CD4-positive, alpha-beta T cell treated with Interleukin-17A for 4 hours (primary cell): ENCODE measurements around the gene KCNK6.
"Not testable (repeated sequence)": the region's sequence is repeated elsewhere in the genome, so short reads cannot be mapped to it uniquely, and the experiment has no call there.

ENCODE experiments used
- DNase-seq: peaks from one replicate; pipeline ENCODE4 v3.0.0-alpha.2; 2020; ENCODE audit warnings: mixed read lengths

KCNK6 gene

DNA sequence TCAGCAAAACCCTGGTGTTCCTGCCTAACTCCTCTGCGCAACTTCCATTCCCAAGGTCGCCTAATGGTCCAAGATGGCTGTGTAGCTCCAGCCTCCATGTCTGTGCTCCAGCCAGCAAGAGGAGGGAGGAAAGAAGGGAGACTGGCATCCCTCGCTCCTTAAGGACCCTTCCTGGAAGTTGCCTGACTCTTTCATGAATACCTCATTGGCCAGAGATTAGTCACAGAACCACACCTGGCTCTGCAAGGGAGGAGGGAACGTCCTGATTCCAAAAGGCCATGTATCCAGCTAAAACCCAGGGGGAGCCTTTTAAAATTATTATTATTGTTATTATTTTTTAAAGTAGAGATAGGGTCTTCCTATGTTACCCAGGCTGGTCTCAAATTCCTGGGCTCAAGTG is 4.8 kb downstream of the KCNK6 start:
- DNase-seq: no peak

DNA sequence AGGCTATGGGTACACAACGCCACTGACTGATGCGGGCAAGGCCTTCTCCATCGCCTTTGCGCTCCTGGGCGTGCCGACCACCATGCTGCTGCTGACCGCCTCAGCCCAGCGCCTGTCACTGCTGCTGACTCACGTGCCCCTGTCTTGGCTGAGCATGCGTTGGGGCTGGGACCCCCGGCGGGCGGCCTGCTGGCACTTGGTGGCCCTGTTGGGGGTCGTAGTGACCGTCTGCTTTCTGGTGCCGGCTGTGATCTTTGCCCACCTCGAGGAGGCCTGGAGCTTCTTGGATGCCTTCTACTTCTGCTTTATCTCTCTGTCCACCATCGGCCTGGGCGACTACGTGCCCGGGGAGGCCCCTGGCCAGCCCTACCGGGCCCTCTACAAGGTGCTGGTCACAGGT is 6.9 kb downstream of the KCNK6 start:
- DNase-seq: no peak

DNA sequence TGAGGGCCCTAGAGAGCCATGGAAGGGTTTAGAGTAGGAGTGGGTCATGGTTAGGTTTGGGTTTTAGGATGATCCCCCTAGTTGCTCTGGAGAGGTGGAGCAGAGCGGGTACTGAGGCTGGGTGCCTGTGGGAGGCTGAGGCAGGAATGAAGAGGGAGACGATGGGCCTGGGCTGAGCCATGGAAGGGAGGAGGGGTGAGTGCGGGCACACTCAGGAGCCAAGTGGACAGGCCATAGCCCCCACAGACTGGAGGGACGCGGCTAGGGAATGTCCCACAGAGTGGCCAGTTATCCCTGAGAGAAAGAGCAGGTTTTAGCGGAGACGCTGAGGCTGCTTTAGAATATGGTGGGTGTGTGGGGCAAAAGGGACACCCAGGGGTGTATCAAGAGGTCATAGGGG is 10.0 kb downstream of the KCNK6 start:
- no peak for DNase-seq

DNA sequence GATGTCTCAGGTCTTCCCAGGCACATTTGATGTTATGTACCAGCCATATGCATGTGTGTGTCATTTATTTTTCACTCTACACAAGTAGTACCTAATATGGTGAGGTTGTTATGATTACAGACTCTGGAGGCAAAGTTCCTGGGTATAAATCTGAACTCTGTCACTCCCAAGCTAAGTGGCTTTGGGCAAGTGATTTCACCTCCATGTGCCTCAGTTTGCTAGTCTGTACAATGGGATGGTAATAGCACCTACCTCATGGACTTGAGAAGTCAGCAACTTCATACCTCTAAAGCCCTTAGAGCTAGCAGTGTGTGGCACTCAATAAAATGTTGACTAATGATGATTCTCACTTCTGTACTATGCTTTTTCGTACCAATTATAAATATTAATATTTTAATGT is 12.1 kb downstream of the KCNK6 start:
- DNase-seq: no peak

DNA sequence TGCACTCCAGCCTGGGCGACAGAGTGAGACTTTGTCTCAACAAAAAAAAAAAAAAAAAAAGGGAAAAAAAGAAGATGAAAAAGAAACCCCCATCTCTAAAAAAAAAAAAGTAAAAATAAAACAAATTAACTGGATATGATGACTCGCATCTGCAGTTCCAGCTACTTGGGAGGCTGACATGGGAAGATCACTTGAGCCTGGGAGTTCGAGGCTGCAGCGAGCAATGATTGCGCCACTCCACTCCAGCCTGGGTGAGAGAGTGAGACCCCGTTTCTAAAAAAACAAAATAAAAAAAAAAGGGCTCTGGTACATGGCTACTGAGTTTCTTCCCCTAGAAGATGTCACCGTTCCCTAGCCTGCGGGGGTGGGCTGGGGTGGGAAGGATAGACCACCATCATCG is 13.6 kb downstream of the KCNK6 start:
- no peak for DNase-seq

DNA sequence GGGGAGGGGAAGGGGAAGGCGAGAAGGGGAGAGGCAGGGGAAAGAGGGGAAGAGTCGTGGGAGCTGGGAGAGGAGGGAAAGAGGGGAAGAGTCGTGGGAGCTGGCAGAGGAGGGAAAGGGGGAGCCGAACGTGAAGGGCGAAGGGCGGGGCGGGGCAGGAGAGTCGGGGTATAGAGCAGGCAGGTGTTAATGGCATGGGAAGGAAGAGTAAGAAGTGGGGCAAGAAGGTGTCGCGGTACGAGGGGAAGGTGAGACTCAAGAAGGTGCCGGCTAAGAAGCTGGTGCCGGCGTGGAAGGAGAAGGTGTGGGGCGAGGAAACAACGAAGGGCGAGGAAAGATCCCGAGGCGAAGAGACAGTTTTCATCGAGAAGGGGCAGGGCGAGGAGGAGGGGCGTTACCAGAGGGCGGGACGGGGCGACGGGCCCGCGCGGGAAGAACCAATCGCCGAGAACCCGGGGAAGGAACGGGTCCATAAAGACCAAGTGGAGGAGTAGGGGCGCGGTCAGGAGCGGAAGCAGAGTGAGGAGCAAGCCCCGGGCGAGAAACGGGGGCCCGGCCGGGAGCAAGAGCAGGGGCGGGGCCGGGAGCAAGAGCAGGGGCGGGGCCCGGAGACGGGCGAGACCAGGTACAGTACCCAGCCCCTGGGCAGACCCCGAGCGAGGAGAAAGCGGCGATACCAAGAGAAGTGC is 16.4 kb downstream of the KCNK6 start:
- peak; percentile 96 for DNase-seq

DNA sequence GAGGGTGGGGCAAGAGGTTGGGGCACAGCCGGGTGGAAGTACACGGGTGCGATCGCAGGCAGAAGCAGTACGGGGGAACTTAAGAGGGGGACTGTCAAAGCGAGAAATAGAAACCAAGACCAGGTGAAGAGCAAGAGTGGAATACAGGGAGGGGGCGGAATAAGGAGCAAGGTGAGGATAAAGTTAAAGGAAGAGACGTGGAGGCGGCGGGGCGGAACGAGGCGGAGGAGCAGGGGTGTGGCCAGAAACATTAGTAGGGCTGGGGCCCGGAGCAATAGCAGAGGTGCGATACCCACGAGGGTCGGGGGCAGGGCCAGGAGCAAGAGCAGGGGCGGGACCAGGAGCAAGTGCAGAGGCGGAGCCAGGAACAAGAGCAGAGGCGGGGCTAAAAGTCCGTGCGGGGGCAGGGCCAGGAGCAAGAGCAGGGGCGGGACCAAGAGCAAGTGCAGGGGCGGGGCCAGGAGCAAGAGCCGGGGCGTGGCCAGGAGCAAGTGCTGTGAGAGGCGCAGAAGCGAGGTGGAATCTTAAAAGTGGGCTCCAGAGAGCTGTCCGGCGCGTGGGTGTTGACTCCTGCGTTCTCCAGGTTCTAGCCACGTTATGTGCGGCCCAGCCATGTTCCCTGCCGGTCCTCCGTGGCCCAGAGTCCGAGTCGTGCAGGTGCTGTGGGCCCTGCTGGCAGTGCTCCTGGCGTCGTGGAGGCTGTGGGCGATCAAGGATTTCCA is 17.2 kb downstream of the KCNK6 start:
- peak; percentile 98 for DNase-seq

DNA sequence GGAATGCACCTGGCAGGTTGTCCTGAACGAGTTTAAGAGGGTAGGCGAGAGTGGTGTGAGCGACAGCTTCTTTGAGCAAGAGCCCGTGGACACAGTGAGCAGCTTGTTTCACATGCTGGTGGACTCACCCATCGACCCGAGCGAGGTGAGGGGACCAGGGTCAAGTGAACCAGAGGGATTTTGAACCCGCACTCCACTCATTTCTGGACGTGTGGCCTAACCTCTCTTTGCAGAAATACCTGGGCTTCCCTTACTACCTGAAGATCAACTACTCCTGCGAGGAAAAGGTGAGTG is 17.7 kb downstream of the KCNK6 start:
- peak; percentile 19 for DNase-seq

DNA sequence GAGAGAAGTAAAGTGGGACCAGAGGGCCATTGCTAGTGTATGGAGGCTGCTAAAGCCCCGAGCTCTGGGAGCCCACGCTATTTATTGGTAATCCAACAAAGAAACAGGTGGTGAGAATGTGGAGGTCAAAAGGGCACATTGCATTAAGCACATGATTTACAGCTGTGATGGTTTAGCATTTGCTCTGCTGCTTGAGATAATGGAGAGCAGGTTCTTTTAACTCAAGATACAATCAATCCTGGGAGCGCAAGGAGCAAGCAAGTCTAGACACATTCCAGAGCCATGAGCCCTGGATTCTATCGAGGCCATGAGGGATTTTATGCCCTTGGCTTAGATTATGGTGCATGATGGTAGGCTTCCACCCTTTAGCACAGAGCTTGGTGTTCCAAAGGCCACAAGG is 19.4 kb downstream of the KCNK6 start:
- DNase-seq: not testable (repeated sequence)

DNA sequence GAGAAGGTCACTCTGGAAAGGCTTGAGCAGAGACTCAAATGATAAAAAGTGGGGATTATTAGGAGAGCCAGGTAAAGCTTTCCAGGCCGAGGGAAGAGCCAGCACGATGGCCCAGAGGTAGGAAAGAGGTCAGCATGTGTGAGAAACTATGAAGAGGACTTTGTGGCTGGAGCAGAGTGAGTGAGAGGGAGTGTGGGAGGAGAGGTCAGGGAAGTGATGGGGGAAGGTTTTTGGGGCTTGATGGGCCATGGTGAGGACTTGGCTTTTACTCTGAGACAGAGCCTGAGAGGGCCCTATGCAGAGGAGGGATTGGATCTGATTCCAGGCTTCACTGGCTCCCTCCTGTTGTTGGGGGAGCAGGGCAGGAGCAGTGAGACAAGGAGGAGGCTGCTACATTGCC is 21.3 kb downstream of the KCNK6 start:
- no peak for DNase-seq

DNA sequence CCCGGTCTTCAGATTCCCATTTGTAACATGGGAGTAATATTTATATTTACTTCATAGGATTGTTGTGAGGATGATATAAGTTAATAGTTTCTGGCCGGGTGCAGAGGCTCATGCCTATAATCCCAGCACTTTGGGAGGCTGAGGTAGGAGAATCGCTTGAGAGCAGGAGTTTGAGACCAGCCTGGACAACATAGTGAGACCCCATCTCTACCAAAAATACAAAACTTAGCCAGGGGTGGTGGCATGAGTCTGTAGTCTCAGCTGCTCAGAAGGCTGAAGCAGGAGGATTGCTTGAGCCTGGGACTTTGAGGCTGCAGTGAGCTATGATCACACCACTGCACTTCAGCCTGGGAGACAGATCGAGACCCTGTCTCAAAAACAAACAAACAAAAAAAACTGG is 27.2 kb downstream of the KCNK6 start:
- DNase-seq: no peak

DNA sequence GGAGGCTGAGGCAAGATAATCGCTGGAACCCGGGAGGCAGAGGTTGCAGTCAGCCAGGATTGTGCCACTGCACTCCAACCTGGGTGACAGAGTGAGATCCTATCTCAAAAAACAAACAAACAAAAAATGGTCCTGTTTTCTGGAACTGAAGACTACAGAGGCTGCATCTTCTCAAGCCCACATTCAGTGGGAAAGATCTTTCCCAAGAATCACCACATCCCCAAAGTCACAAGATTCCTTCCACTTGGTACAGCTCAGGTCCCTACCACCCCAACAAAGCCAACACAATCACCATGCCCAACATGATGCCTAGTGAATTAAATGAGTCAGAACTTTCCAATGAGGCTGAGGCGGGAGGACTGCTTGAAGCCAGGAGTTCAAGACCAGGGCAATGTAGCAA is 31.2 kb downstream of the KCNK6 start:
- DNase-seq: no peak

DNA sequence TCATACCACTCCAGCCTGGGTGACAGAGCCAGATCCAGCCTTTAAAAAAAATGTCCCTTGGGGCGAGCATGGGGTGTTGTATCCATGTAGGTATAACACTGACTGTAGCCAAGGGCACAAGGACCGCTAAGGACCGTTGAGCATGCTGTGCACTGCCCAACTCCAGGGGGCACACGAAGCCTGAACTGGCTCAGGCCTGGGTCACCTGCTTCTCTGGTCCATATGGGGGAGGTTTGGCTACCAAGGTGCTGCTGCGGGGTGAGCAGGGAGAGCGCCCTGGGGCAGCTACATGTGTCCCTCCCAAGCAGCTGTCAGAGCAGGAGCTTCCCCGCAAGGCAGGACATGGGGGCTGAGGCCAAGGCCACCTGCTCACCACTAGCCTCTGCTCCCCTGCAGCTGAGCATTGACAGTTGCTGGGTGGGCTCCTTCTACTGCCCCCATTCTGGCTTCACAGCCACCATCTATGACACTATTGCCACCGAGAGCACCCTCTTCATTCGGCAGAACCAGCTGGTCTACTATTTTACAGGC is 32.3 kb downstream of the KCNK6 start:
- no peak for DNase-seq

DNA sequence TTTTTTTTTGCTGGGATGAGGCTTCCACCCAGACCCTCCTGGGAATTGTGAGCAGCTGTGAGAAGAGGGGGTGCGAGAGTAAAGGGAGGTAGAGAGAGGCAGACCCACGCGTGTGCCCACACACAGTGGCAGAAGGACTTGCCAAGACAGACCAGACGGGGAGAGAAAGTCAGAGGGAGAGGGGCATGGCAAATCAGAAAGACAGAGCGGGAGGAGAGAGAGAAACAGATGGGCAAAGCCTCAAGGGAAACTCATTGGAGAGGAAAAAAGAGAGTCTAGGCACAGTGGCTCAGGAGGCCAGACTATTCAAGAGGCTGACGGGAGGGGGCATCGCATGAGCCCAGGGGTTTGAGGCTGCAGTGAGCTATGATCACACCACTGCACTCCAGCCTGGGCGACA is 33.0 kb downstream of the KCNK6 start:
- DNase-seq: no peak

DNA sequence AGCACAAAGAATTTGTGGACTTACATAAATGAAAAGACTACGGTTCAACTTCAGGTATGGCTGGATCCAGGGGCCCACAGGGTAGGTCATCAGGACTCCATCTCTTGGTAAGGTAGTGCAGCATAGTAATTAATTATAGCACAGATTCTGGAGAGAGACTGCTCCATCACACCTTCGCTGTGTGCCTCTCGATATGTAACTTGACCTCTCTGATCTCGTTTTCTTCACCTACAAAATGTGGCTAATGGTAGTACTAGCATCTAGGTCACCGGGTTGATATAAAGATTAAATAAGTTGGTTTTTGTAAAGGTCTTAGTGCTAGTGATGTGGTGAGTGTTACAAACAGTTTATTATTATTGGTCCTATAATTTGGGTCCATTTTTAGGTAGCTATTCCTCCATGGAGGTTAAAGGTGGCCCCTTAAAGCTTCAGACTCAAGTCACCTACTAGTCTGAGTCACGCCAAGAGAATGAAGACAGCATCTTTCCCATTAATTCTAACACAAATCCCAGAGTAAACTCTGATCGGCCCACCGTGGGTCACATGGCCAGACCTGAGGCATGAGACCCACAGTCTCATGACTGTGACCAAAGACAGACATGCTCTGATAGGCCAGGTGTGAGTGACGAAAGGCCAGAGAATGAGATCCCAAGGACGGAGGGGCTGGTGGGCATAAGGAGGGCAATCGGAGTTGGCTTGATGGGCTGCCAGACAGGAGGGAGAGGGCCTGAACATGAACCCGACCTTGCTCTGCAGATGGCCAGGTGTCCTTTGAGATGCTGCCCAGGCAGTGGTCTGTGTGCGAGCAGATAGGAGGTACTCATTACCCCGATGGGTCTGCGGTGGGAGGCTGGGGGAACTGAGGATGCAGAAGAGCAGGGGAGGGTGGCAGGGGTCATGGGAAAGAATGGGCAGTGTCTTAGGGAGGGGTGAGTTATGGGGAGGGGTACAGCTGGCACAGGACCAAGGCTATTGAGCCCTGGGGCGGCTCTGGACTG is 36.4 kb downstream of the KCNK6 start:
- no peak for DNase-seq

DNA sequence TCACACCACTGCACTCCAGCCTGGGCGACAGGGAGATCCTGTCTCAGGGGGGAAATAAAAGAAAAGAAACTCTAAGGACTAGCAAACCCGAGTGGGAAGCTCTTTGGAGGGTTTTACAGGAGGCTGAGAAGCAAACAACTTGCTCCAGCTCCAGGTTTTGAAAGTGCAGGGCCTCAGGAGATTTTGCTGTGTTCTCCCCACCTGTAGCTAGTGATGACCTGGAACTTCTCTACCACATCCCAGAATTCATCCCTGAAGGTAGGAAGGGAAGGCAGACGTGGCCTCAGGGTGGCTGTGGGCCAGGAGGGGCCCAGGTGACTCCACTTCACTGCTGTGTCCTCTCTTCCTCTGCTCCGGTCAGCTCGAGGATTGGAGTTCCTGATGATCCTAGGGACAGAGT is 38.4 kb downstream of the KCNK6 start:
- no peak for DNase-seq

DNA sequence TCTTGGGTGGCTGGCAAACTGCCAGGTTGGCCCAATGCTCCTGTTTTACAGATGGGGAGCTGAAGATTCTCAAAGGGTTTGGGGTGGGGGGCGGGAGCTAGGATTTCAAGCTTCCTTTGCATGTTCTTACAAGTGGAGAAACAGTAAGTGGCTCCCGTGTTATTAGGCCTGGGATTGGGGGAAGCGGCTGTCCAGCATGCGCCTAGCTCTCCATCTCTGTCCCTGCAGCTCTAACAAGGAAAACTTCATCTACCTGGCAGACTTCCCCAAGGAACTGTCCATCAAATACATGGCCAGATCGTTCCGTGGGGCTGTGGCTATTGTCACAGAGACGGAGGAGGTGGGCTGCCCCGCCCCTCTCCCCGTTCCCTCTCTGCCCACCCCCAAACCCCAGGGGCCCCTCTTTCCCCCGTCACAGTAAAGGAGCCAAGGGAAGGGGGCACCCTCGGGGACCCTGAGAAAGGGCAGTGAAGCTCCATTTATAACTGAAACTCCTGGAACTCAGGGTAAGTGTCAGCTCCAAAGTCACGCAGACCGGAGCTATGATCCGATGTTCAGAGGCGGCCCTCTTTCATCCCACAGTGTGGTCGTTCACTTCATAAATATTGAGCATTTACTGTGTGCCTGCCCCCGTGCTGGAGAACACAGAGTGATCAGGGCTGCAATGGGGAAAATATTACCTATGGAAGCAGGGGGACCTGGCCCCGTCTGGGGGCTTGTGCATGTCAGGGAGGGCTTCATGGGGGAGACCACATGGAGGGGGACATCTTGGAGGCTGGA is 39.8 kb downstream of the KCNK6 start:
- DNase-seq: no peak

DNA sequence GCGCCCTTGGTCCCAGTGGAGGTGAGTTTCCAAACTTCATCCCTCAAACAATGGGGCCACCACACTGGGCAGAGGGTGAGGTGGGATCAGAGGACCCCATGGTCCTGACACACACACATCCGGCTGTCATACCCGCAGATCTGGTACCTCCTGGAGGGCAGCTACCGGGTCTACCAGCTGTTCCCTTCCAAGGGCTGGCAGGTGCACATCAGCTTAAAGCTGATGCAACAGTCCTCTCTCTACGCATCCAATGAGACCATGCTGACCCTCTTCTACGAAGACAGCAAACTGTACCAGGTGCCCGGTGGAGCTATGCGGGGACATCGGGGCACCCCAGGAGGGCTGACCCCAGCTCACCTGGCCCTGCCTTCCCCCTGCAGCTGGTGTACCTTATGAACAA is 40.7 kb downstream of the KCNK6 start:
- no peak for DNase-seq

DNA sequence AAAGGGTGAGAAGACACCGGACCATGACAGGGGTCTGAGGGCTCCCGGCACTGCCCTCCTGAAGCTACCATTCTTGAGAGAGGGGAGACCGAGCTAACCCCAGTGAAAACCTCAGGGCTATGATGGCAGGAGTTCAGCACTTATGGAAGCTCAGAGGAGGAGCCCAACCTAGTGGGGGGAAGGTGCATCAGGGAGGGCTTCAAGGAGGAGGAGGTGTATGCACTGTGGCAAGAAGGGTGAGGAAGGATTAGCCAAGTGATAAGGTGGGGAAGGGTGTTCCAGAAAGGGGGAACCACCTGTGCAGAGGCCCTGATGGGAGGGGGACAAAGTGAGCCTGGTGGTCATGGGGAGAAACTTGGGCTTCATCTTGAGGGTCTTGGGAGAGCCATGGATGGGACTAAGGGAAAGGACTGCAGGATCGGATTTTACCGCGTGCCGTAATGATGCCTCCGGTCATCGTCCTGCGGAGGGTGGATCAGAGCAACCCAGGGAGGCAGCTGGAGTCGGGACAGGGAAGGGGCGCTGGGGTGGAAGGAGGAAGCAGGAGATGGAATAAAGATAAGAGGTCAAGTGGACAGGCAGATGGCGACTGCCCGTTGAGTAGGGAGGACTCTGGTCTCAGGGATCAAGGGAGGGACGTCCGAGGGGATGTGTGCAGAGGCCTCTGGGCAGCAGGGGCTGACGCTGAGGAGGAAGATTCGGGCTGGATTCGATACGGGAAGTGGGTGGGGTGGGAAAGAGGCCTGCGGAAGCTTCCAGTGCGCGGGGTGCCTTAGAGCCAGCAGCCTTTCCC is 41.4 kb downstream of the KCNK6 start:
- DNase-seq: no peak

DNA sequence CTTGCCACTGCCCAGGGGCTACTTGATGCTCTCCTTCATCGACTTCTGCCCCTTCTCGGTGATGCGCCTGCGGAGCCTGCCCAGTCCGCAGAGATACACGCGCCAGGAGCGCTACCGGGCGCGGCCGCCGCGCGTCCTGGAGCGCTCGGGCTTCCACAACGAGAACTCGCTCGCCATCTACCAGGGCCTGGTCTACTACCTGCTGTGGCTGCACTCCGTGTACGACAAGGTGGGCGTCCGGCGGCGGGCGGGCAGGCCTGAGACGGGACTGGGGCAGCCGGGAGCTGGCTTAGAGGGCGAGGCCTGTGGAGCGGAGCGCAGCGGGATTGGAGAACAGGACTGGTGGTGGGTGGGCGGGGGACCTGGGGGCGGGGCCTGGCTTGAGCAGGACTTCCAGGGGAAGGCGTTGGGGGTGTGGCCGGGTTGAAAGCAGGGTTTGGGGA is 42.0 kb downstream of the KCNK6 start:
- peak; percentile 83 for DNase-seq

DNA sequence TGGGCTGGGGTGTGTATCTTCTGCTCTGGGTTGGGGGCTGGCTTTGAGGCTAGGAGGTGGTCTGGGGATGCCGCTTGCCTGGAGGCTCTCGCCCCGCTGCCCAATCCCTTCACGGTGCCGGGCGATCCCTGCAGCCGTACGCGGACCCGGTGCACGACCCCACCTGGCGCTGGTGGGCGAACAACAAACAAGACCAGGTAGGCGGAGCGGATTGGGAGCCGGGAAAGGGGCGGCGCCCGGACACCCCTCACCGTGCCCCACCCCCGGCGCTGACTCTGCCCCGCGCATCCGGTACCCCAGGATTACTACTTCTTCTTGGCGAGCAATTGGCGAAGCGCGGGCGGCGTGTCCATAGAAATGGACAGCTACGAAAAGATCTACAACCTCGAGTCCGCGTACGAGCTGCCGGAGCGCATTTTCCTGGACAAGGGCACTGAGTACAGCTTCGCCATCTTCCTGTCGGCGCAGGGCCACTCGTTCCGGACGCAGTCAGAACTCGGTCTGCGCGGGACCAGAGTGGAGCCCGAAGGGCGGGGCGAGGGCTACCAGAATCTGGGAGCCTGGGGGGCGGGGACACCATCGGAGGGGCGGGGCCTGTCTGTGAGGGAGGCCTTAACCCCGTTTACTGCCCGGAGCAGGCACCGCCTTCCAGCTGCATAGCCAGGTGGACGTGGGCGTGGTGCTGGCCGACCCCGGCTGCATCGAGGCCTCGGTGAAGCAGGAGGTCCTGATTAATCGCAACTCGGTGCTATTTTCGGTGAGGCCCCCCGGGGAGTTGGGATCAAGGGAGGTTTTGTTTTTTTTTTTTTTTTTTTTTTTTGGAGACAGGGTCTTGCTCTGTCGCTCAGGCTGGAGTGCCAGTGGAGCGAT is 42.7 kb downstream of the KCNK6 start:
- peak; percentile 83 for DNase-seq
